K562 (cell line): ENCODE results near the gene TMED8. TPM values are rescaled to one million over a fixed set of nuclear protein-coding genes. Genes with fewer than 3 reads are reported as not detected.

Experiments
- polyA plus RNA-seq, 8 experiments: library from polyadenylated mRNA; depleted of rRNA in 4 of 8; stranded (reverse) in 5 of 8; unstranded in 3 of 8; fragments of >200 nt; fragmentation: Nextera tagmentation in 2 of 8; fragmentation: Illumina TruSeq in 1 of 8; extraction: Ambion mirVana in 2 of 8; extraction: Trizol in 1 of 8; gene quantifications; 2 replicates each; pipeline versions ENCODE4 v1.2.1 to v1.2.3, GENCODE V29; 2011 to 2014; ENCODE audit warnings: inconsistent platforms in 1 of 8, missing spikeins in 1 of 8
- total RNA-seq, 7 experiments: library from RNA; depleted of rRNA in 6 of 7; stranded (reverse); fragments of >200 nt in 6 of 7; fragmentation: Illumina TruSeq in 2 of 7; extraction: Trizol in 2 of 7; gene quantifications; 2 replicates each; pipeline versions ENCODE4 v1.2.1 to v1.2.3, GENCODE V29; 2011 to 2021; ENCODE audit warnings: low replicate concordance in 1 of 7
- TF ChIP-seq, protein P1 (sequence below), 2 experiments: fragments of 450-650 bp; IDR thresholded peaks; 2 replicates each; pipeline ENCODE4 v1.6.1; 2016; ENCODE audit warnings: mild to moderate bottlenecking in 2 of 2, borderline replicate concordance in 1 of 2, low read depth in 1 of 2, moderate library complexity in 1 of 2

Gene TMED8
- total and polyA plus RNA-seq, 9 of the 15 experiments (the other 6 are each of a cell fraction or from before 2014, with no cell fraction given) = 3.3 to 17.4 (median 12.0) TPM

DNA sequence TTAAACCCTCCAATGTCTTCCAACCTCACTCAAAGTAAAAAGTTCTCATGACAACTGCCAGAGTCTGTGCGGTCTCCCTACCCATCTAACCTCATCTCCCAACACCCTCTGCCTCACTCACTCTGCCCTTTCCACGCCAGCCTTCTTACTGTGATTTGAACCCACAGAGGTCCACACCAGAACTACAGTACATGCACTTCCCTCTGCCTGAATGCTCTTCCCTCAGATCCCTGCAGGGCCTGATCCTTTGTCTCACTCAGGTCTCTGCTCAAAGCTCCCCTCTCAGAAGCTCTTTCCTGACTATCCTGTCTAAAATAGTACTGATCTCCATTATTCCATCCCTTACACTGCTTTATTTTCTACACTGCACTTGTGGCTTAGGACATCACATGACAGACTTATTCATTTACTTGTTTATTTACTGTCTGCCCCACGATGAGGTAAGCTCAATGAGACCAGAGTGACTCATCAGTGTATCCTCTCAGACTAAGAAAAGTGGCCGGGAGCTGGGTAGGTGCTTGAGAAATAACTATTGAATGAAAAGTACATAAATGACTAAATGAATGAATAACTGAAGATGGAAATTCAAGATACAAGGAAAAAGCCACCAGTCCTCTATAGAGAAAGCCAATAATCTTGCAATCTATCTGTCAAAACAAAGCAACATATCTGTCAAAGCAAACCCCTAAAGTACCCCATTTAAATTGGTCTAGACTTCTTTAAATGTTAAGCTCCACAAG is 73.3 kb downstream of the TMED8 start (continued):
- TF ChIP-seq, protein P1, sequence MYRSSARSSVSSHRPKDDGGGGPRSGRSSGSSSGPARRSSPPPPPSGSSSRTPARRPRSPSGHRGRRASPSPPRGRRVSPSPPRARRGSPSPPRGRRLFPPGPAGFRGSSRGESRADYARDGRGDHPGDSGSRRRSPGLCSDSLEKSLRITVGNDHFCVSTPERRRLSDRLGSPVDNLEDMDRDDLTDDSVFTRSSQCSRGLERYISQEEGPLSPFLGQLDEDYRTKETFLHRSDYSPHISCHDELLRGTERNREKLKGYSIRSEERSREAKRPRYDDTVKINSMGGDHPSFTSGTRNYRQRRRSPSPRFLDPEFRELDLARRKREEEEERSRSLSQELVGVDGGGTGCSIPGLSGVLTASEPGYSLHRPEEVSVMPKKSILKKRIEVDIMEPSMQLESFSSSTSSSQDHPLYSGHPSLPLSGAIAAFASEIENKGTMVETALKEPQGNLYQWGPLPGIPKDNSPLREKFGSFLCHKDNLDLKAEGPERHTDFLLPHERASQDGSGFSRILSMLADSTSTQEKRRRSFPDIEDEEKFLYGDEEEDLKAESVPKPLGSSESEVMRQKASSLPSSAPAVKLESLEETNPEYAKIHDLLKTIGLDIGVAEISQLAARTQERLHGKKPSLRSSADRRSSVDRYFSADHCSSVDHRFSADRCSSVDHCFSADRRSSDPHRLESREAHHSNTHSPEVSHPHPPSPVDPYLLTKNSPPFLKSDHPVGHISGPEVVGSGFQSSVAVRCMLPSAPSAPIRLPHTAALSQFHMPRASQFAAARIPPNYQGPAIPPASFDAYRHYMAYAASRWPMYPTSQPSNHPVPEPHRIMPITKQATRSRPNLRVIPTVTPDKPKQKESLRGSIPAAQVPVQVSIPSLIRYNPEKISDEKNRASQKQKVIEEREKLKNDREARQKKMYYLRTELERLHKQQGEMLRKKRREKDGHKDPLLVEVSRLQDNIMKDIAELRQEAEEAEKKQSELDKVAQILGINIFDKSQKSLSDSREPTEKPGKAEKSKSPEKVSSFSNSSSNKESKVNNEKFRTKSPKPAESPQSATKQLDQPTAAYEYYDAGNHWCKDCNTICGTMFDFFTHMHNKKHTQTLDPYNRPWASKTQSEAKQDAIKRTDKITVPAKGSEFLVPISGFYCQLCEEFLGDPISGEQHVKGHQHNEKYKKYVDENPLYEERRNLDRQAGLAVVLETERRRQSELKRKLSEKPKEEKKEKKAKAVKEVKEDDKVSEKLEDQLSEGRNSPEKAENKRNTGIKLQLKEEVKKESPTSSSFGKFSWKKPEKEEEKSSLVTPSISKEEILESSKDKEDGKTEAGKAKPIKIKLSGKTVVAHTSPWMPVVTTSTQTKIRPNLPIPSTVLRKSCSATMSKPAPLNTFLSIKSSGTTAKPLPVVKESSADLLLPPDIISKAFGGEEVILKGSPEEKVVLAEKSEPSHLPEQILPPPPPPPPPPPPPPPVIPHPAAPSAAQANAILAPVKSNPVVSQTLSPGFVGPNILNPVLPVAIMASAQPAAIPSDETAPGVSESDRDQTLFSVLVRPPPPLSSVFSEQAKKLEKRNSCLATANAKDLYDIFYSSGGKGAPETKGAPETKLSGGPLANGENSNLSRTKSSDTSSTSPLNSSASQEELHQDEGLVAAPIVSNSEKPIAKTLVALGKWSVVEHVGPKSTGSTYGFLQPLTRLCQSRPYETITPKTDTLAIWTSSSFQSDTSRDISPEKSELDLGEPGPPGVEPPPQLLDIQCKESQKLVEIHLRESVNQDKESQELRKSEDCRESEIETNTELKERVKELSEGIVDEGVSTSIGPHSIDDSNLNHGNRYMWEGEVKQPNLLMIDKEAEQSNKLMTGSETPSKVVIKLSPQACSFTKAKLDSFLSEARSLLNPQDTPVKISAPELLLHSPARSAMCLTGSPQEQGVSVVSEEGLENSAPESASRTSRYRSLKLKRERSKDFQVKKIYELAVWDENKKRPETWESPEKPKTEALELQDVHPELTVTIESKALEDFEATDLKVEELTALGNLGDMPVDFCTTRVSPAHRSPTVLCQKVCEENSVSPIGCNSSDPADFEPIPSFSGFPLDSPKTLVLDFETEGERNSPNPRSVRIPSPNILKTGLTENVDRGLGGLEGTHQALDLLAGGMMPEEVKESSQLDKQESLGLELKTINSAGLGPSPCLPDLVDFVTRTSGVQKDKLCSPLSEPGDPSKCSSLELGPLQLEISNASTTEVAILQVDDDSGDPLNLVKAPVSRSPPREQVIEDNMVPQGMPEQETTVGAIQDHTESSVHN (IDR thresholded peaks at IDR 0.05; ENCODE audit: borderline replicate concordance in 1 of 2, low read depth in 1 of 2) = 0 out of 4 replicates have a peak, but pooled peaks of 1 of the 2 experiments have one; percentile 38
